ENCODE measurements around the gene MPI. TPM values are rescaled to one million over a fixed set of nuclear protein-coding genes. Genes with fewer than 3 reads are reported as not detected.

The MPI gene
- total RNA-seq (2014; rRNA removed; shearing (Covaris generic)): 31.0 and 38.3 TPM in 2 replicates

DNA sequence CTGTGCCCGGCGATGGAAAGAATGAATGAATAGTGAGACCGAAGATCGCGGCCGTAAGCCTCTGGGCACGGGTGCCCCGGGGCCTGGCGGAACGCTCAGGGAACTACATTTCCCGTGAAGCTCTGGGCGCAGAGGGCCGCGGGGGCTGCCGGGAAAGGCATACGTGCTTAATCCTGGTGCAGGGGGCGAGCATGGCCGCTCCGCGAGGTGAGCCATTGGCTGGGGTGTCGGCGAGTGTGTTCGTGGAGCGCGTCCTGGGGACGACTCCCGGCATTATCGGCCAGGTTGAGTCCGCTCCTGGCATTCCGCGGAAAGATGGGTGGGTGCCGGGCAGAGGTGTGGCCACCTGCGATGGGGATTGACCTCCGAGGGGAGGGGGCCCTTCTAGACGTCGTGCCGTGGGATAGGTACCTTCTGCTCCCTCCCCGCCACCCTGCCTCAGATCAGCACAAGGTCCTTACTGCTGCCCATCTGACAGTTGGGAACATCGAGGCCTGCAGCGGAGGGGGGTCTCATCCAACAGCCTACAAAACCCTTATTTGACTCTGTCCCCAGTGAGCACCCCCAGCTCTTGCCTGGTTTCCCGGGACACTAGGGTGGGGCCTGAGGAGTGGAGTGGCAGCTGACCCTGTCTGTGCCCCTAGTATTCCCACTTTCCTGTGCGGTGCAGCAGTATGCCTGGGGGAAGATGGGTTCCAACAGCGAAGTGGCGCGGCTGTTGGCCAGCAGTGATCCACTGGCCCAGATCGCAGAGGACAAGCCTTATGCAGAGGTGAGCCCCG lies at the start of gene MPI:
MPI (plus strand) TSS at position 160 of the 782 bp plus-strand sequence; CDS start at position 192, 32 bp downstream.
- peak; percentile 86 for DNase-seq (ENCODE audit: low read depth)

- DNase-seq (ENCODE audit: low read depth): no peak
These were observed 48.7 kb upstream of the MPI start for GRCh38 chr15:74840851-74841775.

DNA sequence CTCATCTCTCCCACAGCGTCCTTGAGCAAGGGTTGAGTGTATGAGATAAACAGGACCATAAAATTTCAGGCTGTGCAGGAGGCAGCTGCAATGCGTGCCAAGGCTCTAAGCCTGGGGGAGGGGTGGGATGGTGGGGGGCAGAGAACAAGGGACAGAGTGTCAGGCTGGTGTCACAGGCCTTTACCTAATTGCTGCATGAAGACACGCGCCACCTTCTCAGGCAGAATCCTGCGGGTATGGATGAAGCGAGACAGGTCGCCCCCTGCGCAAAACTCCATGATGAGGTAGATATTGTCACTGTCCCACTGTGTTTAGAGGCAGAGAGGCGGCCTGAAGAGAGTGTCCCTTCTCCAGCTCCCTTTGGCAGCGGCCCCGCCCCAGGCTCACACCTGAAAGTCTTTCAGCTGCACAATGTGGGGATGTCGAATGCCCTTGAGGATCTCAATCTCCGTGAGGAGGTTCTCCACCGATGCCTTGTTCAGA lies 47.9 kb upstream of the MPI start:
- DNase-seq (ENCODE audit: low read depth): no peak

DNA sequence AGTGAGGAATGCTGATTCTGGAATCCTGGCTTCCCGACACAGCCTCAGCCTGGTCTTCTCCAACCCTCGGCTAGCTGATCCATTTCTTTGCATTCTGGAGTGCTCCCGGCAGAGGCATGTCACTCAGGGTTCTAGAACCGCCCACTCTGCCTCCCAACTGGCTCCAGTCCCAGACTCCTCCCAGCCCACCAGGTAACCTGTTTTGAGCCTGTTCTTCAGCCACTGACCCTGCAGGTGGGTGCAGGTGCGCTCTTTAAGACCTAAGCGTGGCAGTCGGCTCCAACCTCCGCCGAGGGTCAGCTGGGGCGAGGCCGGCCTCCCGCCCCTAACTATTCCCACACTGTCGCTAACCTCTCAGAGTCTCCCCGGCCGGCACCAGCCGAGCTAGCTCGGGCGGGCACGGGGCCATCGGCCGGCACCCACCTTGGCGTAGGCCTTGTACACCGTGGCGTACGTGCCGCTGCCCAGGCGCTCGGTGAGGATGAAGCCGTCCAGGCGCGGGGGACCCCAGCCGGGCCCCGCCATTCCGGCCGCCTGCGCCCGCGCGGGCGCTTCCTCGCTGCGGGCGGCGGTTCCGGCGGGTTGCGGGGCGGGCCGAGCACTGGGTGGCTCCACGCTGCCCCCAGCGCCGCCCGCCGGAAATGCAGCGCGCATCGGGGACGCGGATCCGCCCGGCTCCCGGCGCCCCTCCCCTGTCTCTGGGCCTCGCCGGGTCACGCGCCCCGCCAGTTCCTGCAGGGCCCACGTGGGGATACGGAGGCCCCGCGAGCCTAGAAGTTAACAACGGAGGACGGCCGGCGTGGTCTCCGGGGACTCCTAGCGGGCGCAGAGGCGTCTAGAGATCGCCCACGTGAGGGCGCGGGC lies 47.0 kb upstream of the MPI start, which contains the start of gene ULK3:
ULK3 (minus strand) TSS at position 576 of the 864 bp plus-strand sequence; CDS start at position 525, 51 bp downstream.
- peak; percentile 92 for DNase-seq (ENCODE audit: low read depth)

- DNase-seq (ENCODE audit: low read depth): no peak
These were observed 46.4 kb upstream of the MPI start for GRCh38 chr15:74843445-74843828.

DNA sequence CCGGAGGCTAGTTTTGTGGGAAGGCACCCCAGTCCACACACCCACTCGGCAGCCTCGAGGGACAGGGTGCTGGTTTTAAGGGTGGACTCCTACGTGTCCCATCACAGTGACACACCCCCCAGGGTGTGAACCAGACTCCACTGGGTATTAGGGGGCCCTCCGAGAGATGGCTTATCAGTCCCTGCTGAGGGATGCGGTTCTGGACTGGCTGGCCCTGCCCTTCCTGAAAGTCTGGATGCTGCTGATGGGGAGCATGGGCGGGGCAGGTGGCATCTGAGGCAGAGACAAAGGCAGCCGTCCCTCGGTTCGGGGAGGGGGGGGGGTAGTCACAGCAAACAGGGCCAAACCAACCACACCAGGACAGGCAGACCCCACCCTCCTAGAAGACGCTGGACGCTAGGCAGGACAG lies 45.9 kb upstream of the MPI start:
- DNase-seq (ENCODE audit: low read depth): no peak

- DNase-seq (ENCODE audit: low read depth): no peak
These were observed 45.3 kb upstream of the MPI start for GRCh38 chr15:74844319-74845207.

GRCh38 chr15:74845208-74845568 lies 44.7 kb upstream of the MPI start:
- DNase-seq (ENCODE audit: low read depth): no peak

DNA sequence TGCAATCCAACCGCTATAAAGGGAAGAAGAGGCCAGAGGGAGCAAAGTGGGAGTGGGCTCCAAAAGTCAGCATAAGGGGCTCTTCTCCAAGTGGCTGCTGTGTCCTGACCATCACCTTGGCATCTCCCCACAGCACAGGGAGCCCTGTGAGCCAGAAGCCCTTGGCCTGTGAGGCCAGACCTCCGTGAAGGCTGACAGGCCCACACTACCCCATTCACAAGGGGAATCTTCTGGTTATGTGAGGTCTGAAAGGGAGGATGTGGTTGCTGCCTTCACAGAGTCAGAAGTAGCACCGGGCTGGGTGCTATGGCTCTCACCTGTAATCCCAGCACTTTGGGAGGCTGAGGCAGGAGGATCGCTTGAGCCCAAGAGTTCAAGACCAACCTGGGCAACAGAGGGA lies 44.3 kb upstream of the MPI start:
- DNase-seq (ENCODE audit: low read depth): no peak

DNA sequence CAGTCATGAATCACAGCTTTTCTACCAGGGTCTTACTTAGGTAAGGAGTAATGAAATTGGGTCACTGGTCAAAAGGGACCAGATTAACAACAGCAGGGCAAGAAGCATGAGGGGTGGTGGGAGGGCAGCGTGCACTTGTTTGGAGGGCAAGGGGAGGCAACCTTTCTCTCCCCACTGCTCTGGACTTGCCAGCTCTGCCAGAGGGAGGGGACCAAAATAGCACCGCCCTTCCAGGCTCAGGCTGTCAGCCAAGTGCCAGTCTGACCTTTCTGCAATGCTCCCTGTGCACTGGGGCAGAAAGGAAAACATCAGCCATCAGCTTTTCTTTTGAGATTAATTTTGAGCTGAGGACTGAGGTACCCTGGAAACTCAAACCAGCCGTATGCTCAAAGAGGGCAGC lies 42.4 kb upstream of the MPI start:
- DNase-seq (ENCODE audit: low read depth): no peak

DNA sequence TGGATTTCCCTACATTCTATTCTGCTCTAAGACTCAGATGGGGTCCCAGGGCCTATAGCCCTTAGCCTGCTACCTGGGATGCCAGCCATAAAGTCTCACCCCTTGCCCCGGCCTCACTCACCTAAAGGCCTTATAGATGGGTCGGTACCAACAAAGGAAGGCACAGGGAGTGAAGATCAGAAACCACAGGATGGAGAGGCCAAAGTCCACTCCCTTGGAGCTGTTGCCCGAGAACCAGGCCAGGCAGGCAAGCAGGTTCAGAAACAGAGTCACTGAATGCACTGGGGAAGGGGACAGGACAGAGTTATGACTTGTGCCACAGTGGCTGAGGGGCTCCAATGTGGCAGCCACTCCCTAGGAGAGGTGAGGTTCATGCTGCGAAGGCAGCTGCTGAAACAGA lies 39.4 kb upstream of the MPI start:
- DNase-seq (ENCODE audit: low read depth): no peak

DNA sequence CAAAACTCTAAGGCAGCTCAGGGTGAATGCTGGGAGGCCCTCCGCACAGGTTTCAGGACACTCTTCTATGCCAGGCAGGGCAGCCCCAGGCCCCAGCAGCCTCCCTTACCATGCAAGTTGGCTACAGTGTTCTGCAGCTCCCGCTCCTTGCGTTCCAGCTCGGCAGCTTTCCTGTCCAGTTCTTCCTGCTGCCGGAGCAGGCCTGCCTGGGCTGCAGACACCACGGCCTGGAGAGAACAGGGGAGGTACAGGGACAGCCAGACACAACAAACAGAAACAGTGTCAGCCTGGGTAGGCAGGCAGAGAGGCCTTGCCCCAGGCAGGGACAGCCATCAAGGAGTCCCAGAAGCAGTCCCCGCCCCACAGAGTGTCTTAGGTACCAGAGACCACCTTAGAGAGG lies 37.9 kb upstream of the MPI start:
- DNase-seq (ENCODE audit: low read depth): no peak

DNA sequence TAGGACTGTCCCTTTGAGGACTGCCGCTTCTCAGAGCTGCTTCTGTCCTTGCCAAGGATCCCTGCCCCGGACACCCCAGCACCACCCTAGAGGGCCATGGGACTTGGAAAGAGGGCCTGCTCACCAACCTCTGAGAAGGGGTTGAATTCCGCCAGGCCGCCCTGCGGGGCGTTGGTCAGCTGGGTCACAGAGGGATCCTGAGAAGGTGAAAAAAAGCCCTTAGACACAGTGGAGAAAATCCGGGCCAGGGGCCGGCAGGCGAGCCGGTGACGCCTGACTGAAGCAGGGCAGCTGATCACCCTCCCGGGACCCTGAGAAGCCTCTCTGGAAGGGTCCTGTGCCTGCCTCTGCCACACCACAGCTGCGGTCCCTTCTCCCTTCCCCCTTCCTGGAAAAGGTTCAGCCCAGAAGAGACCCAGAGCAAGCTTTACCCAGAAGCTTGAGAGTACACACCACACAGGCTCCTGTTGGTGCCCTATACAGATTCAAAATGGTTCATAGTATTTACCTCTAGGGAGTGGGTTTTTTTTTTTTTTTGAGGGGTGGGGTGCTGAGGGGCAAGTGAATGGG lies 35.3 kb upstream of the MPI start:
- DNase-seq (ENCODE audit: low read depth): no peak

- DNase-seq (ENCODE audit: low read depth): no peak
These were observed 34.0 kb upstream of the MPI start for GRCh38 chr15:74855857-74856256.

DNA sequence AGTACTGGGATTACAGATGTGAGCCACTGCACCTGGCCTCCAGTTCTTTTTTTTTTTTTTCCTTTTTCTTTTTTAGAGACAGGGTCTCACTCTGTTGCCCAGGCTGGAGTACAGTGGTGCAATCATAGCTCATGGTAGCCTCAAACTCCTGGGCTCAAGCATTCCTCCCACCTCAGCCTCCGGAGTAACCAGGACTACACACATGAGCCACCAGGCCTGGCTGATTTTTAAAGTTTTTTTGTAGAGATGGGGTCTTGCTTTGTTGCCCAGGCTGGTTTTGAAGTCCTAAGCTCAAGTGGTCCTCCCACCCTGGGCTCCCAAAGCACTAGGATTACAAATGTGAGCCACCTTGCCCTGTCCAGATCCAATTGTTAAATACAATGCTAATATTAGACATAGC lies 33.3 kb upstream of the MPI start:
- no peak for DNase-seq (ENCODE audit: low read depth)

GRCh38 chr15:74857082-74857655 lies 32.7 kb upstream of the MPI start:
- DNase-seq (ENCODE audit: low read depth): no peak

DNA sequence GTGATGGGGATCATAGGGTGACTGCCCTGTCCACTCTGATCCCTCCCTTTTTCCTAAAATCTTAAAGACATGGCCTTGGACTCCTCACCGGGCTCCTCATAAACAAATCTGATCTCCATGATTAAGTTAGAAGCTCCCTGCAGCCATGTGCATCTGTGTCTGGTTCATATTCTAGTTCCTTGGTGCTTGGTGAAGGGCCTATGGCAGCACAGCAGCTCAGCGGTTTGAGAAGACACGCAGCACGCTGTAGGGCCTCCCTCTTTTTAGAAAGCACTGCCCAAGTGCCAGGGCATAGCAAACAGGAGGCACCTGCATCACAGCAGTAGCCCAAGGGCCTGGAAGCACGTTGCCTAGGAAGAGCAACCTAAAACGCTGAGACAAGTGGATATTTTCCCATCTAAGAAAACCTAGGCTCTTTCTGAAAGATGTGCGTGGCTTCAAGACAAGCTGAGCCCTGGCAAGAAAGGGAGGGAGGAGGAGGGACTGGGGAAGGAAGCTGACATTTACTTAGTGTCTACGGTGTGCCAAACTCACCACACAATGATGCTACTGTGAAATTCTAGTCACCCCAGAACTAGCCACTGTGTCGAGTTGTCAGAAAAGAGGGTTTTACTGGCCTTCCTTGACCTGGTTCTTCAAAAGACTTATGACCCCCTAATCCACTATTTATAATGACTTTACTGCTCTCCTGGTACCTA lies 32.0 kb upstream of the MPI start:
- no peak for DNase-seq (ENCODE audit: low read depth)

DNA sequence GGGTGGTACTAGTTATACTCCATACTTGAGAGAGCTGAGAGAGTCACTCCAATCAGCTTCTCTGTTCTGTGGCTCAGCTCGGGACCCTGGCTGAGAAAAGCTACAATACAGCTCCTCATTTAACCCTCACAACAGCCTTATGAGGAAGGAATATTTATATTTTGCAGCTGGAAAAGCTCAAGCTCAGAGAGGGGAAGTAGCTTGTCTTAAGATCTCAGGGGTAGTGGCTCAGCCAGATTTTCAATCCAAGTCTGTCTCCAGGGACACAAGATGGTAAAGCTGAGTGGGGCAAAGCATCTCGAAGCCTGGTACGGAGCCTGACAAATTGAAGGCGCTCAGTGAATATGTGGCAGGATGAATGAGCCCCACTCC lies 31.5 kb upstream of the MPI start:
- no peak for DNase-seq (ENCODE audit: low read depth)

Data from Daoy (cell line).